NCI-H774 (cell line): Measurements from ENCODE around the gene INO80C.

Experiments
- DNase-seq: peaks from one replicate; lab custom pipeline; 2025; lab: John Stamatoyannopoulos, UW

The INO80C gene

DNA sequence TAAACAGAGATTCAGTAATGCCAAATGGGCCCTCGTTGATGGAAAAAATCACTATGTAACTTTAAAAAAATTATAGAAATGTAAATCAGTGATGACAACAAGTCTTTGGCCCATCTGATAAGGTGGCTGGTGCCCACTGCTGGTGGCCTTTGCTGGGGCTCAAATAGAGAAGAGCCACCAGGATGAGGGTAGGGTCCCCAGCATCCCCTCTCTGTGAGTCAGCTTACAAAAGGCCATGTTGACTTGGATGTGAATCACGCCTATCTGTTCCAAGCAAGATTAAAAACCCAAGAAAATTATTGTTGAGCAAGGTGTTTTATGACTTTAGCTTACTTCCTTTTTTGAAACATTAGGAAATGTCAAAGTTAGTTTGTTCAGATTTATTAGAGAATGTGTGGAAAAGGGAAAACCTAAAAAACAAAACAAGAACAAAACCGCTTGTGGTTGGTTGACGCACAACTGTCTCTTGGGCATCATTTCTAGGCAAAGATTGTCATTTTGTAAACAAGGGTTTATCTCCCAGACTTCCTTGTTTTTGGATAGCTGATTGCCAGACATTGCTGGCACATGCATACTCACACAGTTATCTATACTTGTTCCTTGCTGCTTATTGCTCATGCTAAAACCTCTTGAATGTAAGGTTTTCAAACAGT lies 66.9 kb downstream of the INO80C start:
- DNase-seq, result no peak

DNA sequence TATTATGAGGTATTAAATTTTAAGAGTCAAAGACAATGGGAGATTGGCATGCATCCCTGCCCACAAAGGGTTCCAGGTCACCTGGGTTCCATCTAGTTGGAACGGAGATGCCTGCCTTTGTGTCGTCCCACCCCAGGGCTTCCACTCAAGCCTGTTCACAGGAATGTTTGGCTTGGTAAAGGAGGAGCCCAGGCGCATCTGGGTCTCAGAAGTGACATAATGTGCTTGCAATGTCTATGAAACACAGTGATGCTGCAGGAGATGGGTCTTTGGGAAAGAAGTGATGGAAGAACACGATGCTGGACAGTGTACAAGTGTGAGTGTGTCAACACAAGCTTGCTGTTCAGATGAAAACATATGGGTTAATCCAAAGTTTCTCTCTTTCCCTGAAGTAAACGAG lies 71.0 kb downstream of the INO80C start:
- no peak for DNase-seq

GRCh38 chr18:35424356-35424755 lies 73.4 kb downstream of the INO80C start:
- DNase-seq, result no peak

GRCh38 chr18:35422237-35422636 lies 75.5 kb downstream of the INO80C start:
- no peak for DNase-seq

- DNase-seq, result no peak
These were observed 79.2 kb downstream of the INO80C start for GRCh38 chr18:35418610-35419009.
